ENCODE results near the gene PTPN3. TPM values are rescaled to one million over a fixed set of nuclear protein-coding genes. Genes with fewer than 3 reads are reported as not detected.

The PTPN3 gene
- total RNA-seq, 2 donors from 2014 or later = 0.41 to 0.82 TPM

DNA sequence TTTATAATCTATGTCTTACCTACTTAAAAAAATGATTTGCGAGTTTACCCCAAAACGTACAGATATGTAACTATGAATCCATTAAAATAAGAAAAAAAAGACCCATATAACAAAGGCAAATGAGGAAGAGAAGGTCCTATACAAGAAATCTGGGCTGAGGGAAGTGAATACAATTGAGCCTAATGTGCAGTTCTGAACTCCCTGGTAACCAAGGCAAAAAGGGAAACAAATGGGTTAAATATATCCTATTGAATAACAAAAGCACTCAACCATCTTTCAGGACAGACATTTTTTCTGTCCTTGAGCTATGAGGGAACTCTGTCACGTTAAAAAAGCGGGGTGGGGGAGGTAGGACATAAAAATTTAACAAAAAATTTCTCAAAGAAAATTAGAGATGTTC is 78.6 kb downstream of the PTPN3 start:
- H3K4me3 Mint-ChIP-seq = no peak overlapping the region
- ATAC-seq (replicated peaks) = no peak
- H3K27me3 Mint-ChIP-seq = peaks cover 21% of the 10 kb centered on the region
- H3K9me3 Mint-ChIP-seq = no peaks in the 10 kb centered on the region
- H3K27ac Mint-ChIP-seq = no peak overlapping the region
- H3K36me3 Mint-ChIP-seq (ENCODE audit: low read depth) = no peaks in the 10 kb centered on the region
- no peaks in the 10 kb centered on the region for H3K4me1 Mint-ChIP-seq

DNA sequence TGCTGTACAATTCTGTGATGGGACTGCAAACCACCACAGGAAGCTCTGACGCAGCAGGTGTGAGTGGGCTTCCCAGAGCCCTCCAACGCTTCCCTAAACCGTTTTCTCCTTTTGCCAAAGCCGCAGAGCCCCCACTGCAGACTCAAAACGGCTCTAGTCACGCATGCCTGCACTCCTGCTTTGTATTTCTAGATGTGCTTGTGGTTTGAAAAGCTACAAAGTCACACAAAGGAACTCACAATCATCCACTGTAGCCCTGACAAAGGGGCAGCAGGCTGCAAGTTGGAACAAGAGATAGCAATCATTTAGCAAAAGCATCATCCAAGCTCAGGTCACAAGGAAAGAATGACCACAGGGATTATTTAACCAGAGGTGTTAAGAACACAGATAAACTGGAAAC is 79.3 kb downstream of the PTPN3 start:
- H3K27me3 Mint-ChIP-seq = peaks cover 24% of the 10 kb centered on the region
- H3K4me3 Mint-ChIP-seq = no peak overlapping the region
- H3K4me1 Mint-ChIP-seq = no peaks in the 10 kb centered on the region
- ATAC-seq (replicated peaks) = peak; percentile 6
- no peaks in the 10 kb centered on the region for H3K9me3 Mint-ChIP-seq
- H3K36me3 Mint-ChIP-seq (ENCODE audit: low read depth) = no peaks in the 10 kb centered on the region
- H3K27ac Mint-ChIP-seq = no peak overlapping the region

- ATAC-seq (replicated peaks) = no peak
- Mint-ChIP-seq H3K27ac (no peak overlapping the region), H3K4me3 (no peak overlapping the region), H3K27me3 (peaks cover 32% of the 10 kb centered on the region), H3K9me3 (no peaks in the 10 kb centered on the region), H3K36me3 (ENCODE audit: low read depth) (no peaks in the 10 kb centered on the region), H3K4me1 (no peaks in the 10 kb centered on the region)
Measured at GRCh38 chr9:109417585-109418544, 80.2 kb downstream of the PTPN3 start.

- no peak for ATAC-seq (replicated peaks)
- H3K36me3 Mint-ChIP-seq (ENCODE audit: low read depth) = no peaks in the 10 kb centered on the region
- no peaks in the 10 kb centered on the region for H3K9me3 Mint-ChIP-seq
- no peak overlapping the region for H3K4me3 Mint-ChIP-seq
- H3K4me1 Mint-ChIP-seq = no peaks in the 10 kb centered on the region
- H3K27ac Mint-ChIP-seq = no peak overlapping the region
- peaks cover 32% of the 10 kb centered on the region for H3K27me3 Mint-ChIP-seq
Measured at GRCh38 chr9:109417054-109417453, 81.1 kb downstream of the PTPN3 start.

DNA sequence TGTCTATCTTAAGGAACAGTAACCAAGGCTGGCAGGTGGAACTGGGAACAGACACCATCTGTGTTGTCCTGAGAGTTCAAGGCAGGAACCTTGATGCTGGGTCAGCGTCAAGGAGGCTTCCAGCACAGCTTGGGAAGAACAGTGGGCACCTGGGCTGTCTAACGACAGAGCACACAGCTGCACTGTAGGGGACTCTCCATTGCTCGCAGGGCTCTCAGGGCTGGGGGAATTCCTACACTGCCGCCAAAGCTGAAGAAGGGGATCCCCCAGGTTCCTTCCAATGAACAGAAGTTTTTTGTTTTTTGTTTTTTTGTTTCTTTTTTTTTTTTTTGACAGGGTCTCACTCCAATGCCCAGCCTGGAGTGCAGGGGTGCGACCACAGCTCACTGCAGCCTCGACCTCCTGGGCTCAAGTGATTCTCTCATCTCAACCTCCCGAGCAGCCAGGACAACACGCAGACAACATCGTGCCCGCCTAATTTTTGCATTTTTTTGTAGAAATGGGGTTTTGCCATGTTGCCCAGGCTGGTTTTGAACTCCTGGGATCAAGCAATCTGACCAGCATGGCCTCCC is 81.9 kb downstream of the PTPN3 start:
- Mint-ChIP-seq H3K36me3 (ENCODE audit: low read depth) (no peaks in the 10 kb centered on the region), H3K27me3 (peaks cover 30% of the 10 kb centered on the region), H3K4me3 (no peak overlapping the region), H3K9me3 (no peaks in the 10 kb centered on the region), H3K27ac (no peak overlapping the region), H3K4me1 (peaks cover 8% of the 10 kb centered on the region)
- ATAC-seq (replicated peaks) = peak; percentile 30

DNA sequence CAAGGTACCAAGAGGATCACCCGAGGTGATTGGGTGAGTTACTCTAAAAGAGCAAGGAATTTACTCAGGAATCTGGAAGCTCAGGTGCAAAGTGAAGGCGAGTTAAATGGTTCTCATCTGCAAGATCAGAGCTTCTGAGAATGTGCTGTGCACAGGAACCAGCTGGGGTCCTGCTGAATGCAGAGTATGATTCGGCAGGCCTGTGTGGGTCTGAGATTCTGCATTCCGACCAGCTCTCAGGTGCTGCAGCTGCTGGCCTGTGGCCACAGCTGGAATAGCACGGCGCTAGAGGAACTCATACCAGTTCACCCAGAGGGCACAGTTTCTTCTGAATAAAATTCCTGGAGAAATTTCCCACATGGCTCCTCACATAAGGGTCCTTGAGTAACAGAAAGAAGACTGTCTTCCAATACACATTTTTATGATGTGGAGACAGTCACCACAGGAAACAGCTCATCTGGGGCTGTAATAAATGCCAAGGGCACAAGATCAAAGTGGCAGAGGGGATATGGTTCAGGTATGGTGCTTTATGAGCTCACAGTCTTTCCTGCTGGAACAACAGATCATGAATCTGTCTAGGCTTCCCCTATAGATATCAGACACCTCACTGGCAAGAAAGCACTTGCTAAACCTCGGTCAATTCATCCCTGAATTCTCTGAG is 83.9 kb downstream of the PTPN3 start:
- no peak overlapping the region for H3K27ac Mint-ChIP-seq
- no peak overlapping the region for H3K4me3 Mint-ChIP-seq
- no peaks in the 10 kb centered on the region for H3K9me3 Mint-ChIP-seq
- no peak for ATAC-seq (replicated peaks)
- H3K27me3 Mint-ChIP-seq = peaks cover 29% of the 10 kb centered on the region
- no peaks in the 10 kb centered on the region for H3K36me3 Mint-ChIP-seq (ENCODE audit: low read depth)
- peaks cover 10% of the 10 kb centered on the region for H3K4me1 Mint-ChIP-seq

GRCh38 chr9:109411798-109412352 is 86.2 kb downstream of the PTPN3 start:
- peak; percentile 52 for ATAC-seq (replicated peaks)
- Mint-ChIP-seq H3K9me3 (no peaks in the 10 kb centered on the region), H3K27ac (peak overlapping the region; percentile 71), H3K4me1 (peaks cover 10% of the 10 kb centered on the region), H3K27me3 (peaks cover 23% of the 10 kb centered on the region), H3K4me3 (peak overlapping the region; percentile 51), H3K36me3 (ENCODE audit: low read depth) (no peaks in the 10 kb centered on the region)

DNA sequence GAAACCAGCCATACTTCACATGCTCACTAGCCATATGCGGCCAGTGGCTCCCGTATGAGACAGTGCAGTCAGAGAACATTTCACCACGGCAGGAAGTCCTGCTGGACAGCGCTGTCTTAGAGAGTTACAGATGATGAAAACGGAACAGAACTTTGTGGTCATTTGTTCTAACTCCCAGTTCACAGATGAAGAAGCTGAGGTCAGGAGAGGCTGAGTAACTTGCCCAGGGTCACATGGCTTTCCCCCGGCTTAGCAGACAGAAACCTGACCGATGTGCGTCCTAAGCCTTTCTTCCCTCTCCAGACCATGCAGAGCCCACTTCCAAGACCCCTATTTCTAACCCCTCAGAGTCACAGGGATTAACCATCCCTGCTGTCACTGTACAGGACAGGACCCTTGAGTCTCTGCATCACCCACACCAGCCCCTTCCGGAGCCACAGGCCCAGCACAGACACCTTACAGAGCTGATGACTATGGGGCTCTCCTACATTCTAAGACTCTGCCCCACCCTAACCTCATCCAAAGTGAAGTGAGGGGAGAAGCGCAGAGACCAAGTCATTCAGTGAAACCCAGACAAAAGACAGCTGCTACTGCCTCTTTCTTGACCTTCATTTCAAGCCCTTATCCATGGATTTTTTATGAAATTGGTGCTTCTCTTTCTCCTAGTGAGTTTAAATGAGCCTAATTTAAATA is 86.9 kb downstream of the PTPN3 start:
- Mint-ChIP-seq H3K36me3 (ENCODE audit: low read depth) (no peaks in the 10 kb centered on the region), H3K4me1 (peaks cover 10% of the 10 kb centered on the region), H3K4me3 (peak overlapping the region; percentile 51), H3K27ac (peak overlapping the region; percentile 71), H3K9me3 (no peaks in the 10 kb centered on the region), H3K27me3 (peaks cover 23% of the 10 kb centered on the region)
- peak; percentile 78 for ATAC-seq (replicated peaks)

DNA sequence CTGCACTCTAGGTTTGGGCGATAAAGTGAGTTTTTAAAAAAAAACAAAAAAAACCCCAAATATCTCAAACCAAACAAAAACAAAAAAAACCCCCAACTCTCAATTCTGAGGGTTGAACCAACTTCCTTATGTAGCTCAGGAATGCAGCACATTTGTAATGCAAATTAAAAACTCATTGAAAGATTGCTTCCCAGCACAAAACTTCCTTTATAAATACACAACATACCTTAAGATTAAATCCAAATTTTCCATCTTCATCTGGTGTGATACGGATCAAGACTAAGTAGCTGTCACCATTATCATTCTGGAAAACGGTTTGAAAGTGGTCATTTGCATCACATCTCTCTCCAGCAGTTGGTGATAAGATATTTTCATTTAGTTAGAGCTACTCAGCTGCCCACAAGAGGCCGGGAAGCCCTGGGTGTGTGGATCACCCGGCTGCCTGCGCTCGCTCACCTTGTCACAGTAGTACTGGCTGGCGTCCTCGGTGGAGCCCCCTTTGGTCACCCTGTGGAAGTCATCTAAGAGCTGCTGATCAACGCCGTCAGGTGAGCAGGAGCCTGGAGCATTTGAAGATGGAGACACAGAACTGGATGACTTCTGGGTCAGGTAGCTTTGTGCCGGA is 88.2 kb downstream of the PTPN3 start:
- H3K4me1 Mint-ChIP-seq = peaks cover 10% of the 10 kb centered on the region
- no peak for ATAC-seq (replicated peaks)
- no peaks in the 10 kb centered on the region for H3K36me3 Mint-ChIP-seq (ENCODE audit: low read depth)
- H3K9me3 Mint-ChIP-seq = no peaks in the 10 kb centered on the region
- H3K4me3 Mint-ChIP-seq = no peak overlapping the region
- peaks cover 15% of the 10 kb centered on the region for H3K27me3 Mint-ChIP-seq
- H3K27ac Mint-ChIP-seq = no peak overlapping the region

DNA sequence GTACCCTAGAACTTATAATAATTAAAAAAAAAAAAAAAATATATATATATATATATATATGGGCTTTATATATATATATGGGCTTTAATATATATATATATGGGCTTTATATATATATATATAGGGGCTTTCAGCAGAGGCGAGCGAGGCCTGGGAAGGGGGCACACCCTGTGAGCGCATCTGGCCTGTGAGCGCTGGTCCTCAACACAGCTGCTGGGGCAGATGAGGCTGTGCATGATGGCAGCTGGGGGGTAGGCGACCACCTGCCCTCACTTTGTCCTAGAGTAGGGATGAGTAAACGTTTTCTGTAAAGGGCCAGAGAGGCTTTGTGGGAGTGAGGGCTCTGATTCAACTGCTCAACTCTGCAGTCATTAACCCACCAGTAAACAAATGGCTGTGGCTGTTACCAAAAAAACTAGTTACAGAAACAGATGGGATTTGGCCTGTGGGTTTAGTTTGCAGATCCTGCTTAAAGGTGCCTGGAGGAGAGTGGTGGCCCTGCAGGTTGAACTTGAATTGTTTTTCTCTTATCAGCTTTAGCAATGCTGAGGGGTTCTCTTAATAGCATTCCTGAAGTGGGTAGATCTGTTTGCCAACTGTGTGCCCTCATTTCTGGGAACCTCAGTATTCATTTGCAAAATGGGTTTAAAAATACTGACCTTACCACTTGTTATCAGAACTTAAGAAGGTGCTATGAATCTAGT is 89.2 kb downstream of the PTPN3 start:
- H3K4me1 Mint-ChIP-seq = peaks cover 10% of the 10 kb centered on the region
- H3K27me3 Mint-ChIP-seq = peaks cover 19% of the 10 kb centered on the region
- no peaks in the 10 kb centered on the region for H3K9me3 Mint-ChIP-seq
- H3K4me3 Mint-ChIP-seq = no peak overlapping the region
- H3K27ac Mint-ChIP-seq = no peak overlapping the region
- H3K36me3 Mint-ChIP-seq (ENCODE audit: low read depth) = no peaks in the 10 kb centered on the region
- ATAC-seq (replicated peaks) = no peak

DNA sequence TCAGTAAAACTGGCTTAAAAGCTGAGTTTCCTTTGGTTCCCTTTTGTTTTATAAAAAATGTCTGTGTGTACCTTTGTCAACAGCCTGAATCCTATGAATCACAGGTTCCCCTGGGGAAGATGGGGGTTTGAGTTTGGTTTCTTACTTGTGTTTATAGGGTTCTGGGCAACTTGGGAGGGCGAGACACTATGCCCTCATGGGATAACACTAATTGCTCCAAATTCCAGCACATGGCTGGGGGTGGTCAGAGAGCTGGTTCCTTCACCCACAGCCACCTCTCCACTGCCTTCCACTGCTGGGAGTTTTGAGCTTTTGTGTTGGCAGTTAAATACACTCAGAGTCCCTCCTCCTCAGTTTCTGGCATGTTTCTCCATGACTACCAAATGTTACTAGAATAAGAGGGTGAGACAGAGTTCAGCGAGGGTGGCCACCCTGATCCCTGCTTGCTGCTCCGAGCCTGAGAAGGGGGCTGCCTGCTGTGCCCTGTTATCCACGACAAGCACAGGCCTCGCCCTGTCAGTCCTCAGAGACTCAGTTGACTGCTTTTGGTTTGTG is 94.3 kb downstream of the PTPN3 start:
- no peaks in the 10 kb centered on the region for H3K9me3 Mint-ChIP-seq
- peaks cover 6% of the 10 kb centered on the region for H3K4me1 Mint-ChIP-seq
- no peak for ATAC-seq (replicated peaks)
- H3K27me3 Mint-ChIP-seq = peaks cover 28% of the 10 kb centered on the region
- H3K36me3 Mint-ChIP-seq (ENCODE audit: low read depth) = no peaks in the 10 kb centered on the region
- no peak overlapping the region for H3K27ac Mint-ChIP-seq
- no peak overlapping the region for H3K4me3 Mint-ChIP-seq

GRCh38 chr9:109403116-109403515 is 95.0 kb downstream of the PTPN3 start:
- ATAC-seq (replicated peaks) = no peak
- Mint-ChIP-seq H3K4me1 (peaks cover 6% of the 10 kb centered on the region), H3K4me3 (no peak overlapping the region), H3K36me3 (ENCODE audit: low read depth) (no peaks in the 10 kb centered on the region), H3K27me3 (peaks cover 34% of the 10 kb centered on the region), H3K27ac (no peak overlapping the region), H3K9me3 (no peaks in the 10 kb centered on the region)

GRCh38 chr9:109401990-109402318 is 96.2 kb downstream of the PTPN3 start:
- Mint-ChIP-seq H3K27ac (no peak overlapping the region), H3K27me3 (peaks cover 34% of the 10 kb centered on the region), H3K4me1 (peaks cover 6% of the 10 kb centered on the region), H3K4me3 (no peak overlapping the region), H3K9me3 (no peaks in the 10 kb centered on the region), H3K36me3 (ENCODE audit: low read depth) (no peaks in the 10 kb centered on the region)
- ATAC-seq (replicated peaks) = no peak

Measured in activated T-helper 17 cell treated with anti-CD3 and anti-CD28 coated beads, Interleukin-2, amount 50 U/mL, for 72 hours (primary cell).